GM04503 (cell line): Measurements from ENCODE around the gene TRMT61B.
A peak's percentile ranks its signal among the peaks of the same experiment; 100 is the strongest.

ENCODE experiments used
- DNase-seq: peaks from one replicate; pipeline ENCODE4 v3.0.0-alpha.2; 2012; ENCODE audit warnings: low read depth

TRMT61B gene

DNA sequence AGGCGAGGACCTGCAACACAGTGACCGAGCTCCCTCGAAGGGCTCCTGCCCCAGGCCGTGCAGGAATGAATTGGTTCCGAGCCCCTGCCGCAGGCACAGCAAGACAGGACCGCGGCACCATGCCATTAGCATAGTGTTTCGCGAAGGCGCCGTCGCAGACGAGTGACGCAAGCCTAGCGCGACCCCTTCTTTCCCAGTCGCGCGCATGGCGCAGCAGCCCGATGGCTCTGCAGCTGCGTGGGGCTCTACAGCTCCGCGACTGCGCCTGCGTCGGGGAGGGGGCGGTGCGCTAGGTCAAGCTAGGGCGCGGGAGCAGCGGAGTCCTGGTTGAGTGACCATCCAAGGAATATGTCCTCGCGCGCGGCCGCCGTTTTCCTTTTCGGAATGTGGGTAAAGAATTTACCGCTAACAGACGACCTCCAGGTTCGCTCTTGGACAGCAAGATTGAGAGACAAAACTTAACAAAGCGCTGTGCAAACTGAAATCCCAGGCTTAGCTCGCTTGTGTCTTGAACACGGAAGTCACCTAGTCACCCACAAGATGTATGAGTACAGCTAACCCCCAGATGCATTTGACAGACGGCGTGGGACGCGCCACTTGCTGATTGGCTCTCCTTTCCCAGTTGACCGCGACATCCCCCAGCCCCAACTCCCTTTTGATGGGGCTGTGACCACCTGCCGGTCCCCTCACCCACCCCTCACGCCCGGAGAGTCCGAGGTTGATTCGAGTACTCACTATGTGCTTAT is at the start of gene TRMT61B:
TRMT61B (minus strand) TSS at position 164 of the 746 bp plus-strand sequence; CDS start at position 132, 32 bp downstream.
- peak; percentile 70 for DNase-seq

DNA sequence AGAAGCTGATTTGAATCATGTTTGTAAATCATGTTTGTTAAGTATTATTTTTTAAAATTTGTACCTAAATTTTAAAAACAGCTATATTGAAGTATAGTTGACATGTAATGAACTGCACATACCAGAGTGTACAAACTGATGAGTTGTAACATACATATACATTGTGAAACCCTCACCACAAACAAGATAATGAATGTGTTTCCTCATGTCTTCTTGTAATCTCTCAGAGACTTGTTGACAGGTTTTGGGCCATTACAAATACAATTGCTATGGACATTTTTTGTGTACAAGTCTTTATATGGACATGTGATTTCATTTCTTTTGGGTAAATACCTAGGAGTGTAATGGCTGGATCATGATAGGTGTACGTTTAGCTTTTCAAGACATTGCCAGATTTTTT is 45.8 kb upstream of the TRMT61B start:
- no peak for DNase-seq

DNA sequence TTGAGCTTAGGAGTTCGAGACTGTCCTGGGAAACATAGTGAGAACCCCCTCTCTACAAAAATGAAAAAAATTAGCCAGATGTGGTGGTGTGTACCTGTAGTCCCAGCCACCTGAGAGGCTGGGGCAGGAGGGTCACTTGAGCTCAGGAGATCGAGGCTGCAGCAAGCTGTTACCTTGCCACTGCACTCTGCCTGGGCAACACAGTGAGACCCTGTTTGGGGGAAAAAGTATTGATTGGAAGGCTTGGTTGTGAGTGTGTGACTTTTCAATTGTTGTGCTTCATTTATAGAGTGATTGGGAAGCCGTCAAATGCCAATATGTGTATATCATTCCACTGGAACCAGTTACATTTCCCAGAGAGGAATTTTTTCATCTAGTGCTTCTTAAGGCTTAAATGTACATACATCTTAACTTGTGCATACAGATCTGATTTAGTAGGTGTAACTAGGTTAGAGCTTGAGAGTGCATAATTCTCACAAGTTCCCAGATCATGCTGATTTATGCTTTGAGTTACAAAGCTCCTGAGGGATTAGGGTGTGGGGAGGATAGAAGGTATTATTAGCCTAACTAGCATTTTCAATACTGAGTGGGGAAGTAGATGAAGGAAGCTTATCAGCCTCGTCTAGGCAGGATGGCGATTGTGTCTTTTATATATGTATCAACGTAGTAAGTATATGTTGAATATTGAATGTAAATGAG is 39.7 kb upstream of the TRMT61B start:
- DNase-seq, result no peak

DNA sequence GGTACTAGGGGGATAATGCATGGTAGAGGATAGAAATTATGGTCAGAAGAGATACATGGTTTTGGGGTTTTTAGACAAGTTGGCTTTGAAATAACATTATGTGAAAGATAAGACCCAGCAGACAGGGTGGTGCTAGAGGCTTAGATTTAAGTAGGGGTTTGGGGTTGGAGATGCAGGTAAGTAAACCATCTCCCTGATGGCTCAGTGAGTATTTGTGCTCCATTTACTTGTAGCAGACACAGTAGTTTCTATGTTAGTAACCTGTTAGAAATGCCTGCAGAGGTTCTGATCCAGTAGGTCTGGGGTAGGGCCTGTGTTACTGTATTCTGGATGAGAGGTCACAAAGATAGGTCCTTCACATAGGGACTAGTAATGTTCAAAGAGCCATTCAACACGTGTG is 38.1 kb upstream of the TRMT61B start:
- no peak for DNase-seq

DNA sequence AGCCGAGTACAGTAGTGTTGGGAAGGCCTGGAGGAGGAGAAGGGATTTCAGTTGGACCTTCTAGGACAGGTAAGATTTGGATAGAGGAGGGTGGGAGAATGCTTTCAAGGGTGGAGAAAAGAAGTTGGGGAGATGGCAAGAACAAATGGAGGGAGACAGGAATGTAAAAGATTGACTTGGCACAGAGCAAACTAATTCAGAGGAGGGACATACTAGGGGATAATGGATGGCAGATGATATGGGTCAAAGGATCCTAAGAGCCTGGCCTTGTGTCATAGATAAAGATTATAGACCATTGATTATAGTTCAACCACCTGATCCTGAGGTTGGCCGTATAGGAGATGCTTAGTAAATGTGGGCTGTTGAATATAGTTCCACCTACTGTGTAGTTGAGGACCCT is 36.7 kb upstream of the TRMT61B start:
- DNase-seq, result no peak

DNA sequence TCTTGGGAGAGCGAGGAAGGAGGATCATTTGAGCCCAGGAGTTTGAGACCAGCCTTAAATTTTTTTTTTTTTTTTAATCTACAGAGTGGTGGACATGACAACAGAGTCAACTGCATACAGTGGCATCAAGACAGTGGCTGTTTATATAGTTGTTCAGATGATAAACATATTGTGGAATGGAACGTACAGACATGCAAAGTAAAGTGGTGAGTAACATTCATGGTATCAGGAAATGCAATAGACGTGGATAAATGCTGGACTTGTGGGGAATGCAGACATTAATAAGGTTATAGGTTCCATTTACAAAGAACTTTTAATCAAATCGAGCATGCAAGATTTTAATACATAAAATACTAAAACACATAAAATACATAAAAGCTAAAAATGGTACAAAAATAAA is 36.3 kb upstream of the TRMT61B start:
- no peak for DNase-seq

DNA sequence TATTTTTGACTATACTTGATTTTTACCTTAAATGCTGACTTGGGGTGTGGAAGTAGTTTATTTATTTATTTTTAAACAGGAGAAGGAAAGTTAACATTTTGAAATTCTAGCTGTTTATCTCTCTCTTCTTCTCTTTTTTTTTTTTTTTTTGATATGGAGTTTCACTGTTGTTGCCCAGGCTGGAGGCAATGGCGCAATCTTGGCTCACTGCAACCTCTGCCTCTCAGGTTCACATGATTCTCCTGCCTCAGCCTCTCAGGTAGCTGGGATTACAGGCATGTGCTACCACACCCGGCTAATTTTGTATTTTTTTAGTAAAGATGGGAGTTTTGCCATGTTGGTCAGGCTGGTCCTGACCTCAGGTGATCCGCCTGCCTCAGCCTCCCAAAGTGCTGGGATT is 35.4 kb upstream of the TRMT61B start:
- no peak for DNase-seq

DNA sequence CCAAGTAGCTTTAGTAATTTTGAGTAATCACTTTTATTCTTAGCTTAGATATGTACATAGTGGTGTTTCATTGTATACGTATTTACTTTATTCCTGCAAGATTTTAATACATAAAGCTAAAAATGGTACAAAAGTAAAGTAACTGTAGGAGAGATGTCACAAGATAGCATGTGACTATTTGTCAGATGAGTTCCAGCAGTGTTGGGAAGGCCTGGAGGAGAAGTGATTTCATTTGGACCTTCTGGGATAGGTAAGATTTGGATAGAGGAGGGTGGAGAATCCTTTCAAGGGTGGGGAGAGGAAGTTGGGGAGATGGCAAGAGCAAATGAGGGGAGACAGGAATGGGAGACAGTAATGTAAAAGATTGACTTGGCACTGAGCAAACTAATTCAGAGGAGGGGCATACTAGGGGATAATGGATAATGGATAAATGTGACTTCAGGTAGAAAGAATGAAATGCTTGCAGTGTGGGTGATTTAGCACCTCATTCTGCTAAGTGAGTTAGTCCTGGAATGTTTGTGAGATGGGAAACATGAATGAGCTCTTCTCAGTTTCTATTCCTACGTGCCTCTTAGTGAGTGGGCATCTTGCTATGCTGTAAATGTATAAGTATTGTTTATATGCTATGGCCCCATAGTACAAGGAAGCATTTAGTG is 34.8 kb upstream of the TRMT61B start:
- no peak for DNase-seq

DNA sequence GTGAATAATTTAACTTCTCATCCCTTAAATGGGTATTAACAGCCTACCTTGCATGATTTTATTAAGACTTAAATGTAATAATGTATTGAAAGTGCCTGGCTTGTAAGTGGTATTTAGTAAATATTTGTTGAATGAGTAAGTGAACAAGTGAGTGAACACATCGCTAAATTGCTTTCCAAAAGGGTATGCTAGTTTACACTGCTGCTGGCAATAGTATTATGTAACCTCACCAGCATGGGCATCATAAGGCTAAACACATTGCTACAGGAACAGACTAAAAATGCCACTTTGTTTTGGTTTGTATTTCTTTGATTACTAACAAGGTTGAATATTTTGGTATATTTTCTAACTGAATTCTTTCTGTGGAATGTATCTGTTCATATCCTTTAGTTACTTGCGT is 34.2 kb upstream of the TRMT61B start:
- peak; percentile 34 for DNase-seq

DNA sequence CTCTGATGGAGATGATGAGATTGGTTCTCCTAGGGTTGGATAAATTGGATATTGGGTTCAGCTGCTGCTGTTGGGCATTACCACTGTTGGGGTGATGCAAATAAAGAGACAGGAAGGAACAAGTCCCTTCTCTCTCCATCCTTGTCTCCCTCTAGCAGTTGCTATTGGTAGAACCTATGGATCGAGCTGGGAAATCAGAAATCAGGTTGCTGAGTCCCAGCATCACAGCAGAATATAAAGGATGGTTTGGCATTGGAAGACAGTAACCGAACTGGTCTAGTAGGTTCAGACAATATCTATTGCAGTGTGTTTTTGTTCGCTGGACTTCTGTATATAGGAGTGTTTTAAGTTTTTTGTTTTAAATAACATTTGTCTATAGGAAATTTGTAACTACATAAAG is 32.5 kb upstream of the TRMT61B start:
- no peak for DNase-seq

DNA sequence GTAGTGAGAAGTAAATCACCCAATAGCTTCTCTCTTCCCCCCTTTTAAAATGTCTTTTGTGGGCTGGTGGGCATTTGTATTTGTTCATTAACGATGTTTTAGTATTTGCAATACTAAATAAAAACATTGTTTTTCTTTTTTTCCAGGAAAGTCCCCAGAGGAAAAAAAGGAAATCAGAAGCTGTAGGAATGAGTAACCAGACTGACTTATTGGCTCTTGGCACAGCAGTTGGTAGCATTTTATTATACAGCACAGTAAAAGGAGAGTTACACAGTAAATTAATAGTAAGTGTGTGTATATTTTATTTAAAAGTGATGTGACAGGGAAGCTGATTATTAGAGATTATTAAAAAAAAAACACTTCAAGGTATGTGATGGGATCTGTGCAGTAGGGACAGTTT is 31.7 kb upstream of the TRMT61B start:
- DNase-seq, result no peak

DNA sequence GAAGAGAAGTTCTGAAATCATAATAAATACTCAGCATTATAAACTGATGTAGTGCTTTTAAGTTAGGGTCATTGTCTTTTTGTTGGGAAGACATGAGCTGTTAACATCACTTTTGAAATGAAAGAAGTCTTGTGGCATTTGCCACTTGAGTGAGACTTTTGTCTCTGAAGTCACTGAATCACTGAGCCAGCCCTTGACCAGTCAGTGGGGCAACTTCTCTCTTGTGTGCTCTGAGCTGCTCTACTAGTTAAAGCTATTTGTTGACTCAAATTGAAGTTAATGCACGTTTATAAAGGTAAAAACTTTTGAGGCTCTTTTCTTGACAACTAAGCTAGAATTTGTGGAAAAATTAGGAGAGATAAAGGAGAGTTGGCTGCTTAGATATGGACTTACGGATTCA is 31.1 kb upstream of the TRMT61B start:
- no peak for DNase-seq

DNA sequence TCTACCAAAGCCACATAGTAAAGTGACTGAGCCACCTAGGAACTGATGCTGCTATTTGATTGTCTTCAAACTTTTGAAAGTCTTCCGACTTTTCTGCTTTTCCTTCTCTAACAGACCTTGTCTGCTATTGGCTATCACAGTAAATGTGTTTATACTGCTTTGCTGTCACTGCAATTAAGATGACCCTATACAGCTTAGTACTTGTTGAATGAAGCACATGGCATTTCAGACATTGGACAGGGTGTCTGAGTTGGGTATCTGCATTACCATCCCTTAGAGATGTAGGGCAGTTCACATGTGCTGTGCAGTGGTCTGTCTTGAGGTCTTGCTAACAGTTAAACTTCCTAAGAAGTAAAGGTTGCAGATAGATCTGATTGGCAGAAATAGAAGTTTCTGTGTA is 27.9 kb upstream of the TRMT61B start:
- no peak for DNase-seq

DNA sequence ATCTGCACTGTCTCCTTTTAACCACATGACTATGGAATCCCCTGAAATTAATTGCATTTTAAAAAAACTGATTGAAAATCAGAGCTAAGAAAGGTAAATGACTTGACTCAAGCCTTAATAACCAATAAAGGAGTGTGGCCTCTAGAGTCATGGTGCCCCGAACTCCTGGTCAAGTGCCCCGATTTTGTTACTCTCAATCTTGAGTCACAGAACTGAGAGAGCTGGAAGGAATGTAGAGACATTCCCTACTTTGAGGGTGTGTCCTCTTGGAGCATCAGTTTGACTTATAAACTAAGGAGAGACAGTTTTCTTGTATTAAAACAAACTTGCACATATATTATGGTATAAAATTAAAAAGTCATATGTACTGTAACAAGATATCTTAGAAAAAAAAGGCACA is 26.8 kb upstream of the TRMT61B start:
- peak; percentile 34 for DNase-seq

DNA sequence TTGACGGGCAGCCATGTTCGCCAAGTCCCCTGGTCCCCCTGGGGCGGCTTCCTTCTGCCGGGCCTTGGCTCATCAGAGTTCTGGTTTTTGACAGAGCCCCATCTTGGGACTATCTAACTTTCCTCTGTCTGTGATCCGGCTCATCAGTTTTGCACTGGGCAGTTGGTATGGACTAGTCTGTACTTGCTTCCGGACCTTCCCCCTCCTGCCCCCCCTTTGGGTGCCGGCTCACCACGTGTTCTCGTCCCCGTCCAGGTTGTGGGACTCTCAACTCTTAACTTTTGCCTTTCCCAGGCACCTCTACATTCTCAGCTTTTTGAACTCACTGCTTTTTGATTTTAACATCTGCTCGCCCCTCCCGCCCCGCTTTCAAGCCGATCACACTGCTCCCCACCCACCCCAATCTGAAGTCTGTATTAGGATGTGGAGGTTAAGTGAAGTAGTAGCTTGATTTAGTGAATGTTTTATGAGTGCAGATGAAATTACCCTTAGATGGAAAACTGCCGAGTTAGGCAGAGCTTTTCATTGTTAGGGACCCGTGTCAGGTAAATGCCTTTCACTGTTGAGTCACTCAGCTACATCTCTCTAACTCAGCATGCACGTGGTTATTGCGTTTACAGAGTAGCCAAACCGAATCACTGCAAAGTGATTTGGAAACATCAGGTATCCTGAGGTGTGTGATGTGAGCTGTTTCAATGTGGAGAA is 25.2 kb upstream of the TRMT61B start:
- no peak for DNase-seq

DNA sequence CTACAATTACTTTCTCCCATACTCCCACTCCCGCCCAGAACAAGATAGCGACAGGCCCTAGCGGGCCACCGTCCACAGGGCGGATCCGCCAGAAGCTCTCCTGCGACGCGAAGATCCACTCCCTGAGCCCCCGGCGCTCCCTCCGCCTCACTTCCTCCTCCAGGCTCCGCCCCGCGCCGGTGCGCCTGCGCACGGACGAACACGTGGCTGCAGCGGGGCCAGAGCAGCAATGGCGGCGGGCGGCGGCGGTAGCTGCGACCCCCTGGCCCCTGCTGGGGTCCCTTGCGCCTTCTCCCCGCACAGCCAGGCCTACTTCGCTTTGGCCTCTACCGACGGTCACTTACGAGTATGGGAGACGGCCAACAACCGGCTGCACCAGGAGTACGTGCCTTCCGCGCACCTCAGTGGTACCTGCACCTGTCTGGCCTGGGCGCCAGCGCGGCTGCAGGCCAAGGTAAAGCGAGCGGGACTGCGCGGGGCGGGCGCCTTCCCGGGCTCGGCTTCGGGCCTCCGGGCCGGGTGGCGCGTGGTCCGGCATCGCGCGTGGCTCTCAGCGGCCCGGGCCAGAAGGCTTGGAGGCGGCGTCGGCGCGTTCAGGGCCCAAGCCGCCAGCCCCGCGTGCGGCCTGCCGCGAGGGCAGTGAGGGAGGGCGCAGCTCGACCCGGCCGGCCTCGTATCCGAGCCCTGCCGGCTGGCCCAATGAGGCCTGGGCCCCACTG is 24.5 kb upstream of the TRMT61B start, which contains the start of gene WDR43:
WDR43 (plus strand) TSS at position 198 of the 719 bp plus-strand sequence; CDS start at position 230, 32 bp downstream.
- peak; percentile 93 for DNase-seq

DNA sequence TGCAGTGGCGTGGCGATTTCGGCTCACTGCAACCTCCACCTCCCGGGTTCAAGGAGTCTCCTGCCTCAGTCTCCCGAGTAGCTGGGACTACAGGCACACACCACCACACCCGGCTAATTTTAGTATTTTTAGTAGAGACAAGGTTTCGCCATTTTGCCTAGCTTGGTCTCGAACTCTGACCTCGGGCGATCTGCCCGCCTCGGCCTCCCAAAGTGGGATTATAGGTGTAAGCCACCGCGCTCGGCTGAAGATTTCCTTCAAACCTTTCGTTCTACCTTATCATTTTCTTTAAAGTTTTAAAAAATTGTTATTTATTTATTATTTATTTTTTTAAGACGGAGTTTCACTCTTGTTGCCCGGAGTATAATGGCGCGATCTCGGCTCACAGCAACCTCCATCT is 23.4 kb upstream of the TRMT61B start:
- DNase-seq, result no peak

DNA sequence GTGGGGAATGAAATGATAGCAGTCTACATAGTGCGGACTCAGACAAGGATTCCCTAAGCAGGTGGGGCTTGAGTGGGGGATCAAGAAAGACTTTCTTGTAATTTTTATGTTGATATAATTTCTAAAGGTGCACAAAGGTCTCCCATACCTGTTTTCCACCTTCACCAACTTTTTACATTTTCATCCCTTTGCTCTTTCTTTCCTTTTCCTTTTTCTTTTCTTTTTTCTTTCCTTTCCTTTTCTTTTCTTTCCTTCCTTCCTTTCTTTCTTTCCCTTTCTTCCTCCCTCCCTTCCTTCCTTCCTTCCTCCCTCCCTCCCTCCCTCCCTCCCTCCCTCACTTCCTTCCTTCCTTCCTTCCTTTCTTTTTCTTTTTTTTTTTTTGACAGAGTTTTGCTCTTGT is 10.1 kb upstream of the TRMT61B start:
- no peak for DNase-seq

DNA sequence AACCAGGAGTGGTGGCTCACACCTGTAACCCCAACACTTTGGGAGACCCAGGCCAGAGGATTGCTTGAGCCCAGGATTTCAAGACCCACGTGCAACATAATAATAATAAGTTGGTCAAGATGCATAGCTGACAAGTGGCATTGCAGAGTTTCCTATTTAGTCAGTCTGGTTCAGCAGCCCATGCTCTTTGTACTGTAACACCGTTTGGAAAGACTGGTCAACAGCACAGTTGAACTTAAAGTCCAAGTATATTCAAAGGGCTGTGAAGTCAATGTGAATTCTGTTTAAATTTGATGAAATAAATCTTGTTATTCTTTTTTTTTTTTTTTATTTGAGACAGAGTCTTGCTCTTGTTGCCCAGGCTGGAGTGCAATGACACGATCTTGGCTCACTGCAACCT is 1.5 kb upstream of the TRMT61B start:
- no peak for DNase-seq

DNA sequence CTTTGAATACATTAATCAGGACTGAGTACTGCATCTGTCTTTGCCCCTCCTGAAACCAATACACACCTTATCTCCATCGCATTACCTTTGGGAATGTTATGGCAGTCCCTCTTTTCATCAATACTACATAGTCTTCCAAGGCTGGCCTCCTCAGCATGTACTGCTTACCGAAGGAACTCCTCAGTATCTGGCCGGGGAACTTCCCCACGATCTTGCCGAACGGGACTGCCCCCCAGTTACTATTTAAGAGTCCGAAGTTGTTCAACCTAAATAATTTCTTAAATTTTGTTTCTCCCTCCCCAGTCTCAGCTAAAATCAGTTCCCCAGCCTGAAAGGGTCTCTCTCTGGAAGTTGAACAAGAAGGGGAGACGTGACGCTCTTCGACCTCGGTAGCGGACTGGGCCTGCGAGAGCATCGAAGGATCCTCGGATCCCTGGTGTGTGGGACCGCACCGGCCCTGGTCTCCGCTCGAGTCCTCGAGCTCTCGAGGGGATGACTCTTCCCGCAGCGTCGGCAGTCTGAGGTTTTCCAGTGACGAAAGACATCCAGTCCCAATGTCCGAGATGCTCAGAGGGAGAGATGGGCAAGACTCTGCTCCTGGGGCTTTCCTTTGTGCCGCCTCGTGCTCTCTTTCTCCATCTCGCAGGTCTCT is 489 bp downstream of the TRMT61B start:
- no peak for DNase-seq

DNA sequence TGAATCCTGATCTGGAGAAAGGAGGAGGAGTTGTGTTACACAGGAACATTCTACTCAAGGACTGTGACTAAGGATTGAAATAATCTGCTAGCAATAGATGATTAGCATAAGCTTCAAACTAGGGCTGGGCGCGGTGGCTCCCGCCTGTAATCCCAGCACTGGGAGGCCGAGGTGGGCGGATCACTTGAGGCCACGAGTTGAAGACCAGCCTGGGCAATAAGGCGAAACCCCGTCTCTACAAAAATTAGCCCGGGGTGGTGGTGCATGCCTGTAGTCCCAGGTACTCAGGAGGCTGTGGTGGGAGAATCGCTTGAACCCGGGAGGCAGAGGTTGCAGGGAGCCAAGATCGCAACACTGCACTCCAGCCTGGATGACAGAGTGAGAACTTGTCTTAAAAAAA is 1.5 kb downstream of the TRMT61B start:
- no peak for DNase-seq
